ENCODE measurements around the gene MFGE8.

DNA sequence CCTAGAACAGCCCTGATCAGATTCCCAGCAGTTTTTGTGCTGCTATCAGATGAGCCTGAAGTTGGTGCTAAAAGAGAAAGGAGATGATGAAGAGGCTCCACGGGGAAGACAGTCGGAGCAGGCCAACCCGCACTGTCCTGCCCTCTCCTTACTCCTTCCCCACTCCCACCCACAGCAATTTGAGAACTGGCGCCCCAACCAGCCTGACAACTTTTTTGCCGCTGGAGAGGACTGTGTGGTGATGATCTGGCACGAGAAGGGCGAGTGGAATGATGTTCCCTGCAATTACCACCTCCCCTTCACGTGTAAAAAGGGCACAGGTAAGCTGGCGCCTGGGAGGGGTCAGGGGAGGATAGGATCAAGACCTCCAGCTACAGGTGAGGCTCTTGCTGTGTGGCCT, 40.5 kb downstream of the MFGE8 start:
- TF ChIP-seq, protein P1, sequence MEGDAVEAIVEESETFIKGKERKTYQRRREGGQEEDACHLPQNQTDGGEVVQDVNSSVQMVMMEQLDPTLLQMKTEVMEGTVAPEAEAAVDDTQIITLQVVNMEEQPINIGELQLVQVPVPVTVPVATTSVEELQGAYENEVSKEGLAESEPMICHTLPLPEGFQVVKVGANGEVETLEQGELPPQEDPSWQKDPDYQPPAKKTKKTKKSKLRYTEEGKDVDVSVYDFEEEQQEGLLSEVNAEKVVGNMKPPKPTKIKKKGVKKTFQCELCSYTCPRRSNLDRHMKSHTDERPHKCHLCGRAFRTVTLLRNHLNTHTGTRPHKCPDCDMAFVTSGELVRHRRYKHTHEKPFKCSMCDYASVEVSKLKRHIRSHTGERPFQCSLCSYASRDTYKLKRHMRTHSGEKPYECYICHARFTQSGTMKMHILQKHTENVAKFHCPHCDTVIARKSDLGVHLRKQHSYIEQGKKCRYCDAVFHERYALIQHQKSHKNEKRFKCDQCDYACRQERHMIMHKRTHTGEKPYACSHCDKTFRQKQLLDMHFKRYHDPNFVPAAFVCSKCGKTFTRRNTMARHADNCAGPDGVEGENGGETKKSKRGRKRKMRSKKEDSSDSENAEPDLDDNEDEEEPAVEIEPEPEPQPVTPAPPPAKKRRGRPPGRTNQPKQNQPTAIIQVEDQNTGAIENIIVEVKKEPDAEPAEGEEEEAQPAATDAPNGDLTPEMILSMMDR (optimal IDR thresholded peaks at IDR 0.05 in 1 of 3, IDR thresholded peaks at IDR 0.05 in 1 of 3, conservative IDR thresholded peaks at IDR 0.05 in 1 of 3; ENCODE audit: extremely low read depth in 1 of 3, insufficient read depth in 2 of 3, low read length in 3 of 3): no peak
- no peak for TF ChIP-seq EZH2 (IDR thresholded peaks at IDR 0.05; ENCODE audit: low read length)
